Progenitor cell of endocrine pancreas (in vitro differentiated cells): Measurements from ENCODE around the gene KRTAP3-3. TPM values are rescaled to one million over a fixed set of nuclear protein-coding genes. Genes with fewer than 3 reads are reported as not detected.

Source experiments
- DNase-seq: peaks from one replicate; pipeline ENCODE4 v3.0.0; 2021; ENCODE audit warnings: low spot score; ENCODE audit not compliant: unreplicated experiment
- H3K27ac Mint-ChIP-seq: 2 replicates; pipeline ENCODE4 v1.8.0; 2021; ENCODE audit warnings: mild to moderate bottlenecking, moderate library complexity, mixed read lengths
- H3K27me3 Mint-ChIP-seq: 2 replicates; pipeline ENCODE4 v1.8.0; 2021; ENCODE audit warnings: mixed read lengths
- H3K36me3 Mint-ChIP-seq: 2 replicates; pipeline ENCODE4 v1.8.0; 2022; ENCODE audit warnings: mixed read lengths; ENCODE audit not compliant: insufficient read depth
- H3K4me1 Mint-ChIP-seq: 2 replicates; pipeline ENCODE4 v1.8.0; 2021; ENCODE audit warnings: low read depth, mixed read lengths
- H3K4me3 Mint-ChIP-seq: 2 replicates; pipeline ENCODE4 v1.8.0; 2021; ENCODE audit warnings: low read depth, mild to moderate bottlenecking, moderate library complexity, mixed read lengths
- H3K9me3 Mint-ChIP-seq: 2 replicates; pipeline ENCODE4 v1.8.0; 2021; ENCODE audit warnings: low read depth, mixed read lengths
- CTCF ChIP-seq: fragments of 200-600 bp; sonication (generic); IDR thresholded peaks from one replicate; pipeline ENCODE4 v1.5.0; 2021; ENCODE audit warnings: antibody characterized with exemption, mild to moderate bottlenecking; ENCODE audit not compliant: unreplicated experiment
- total RNA-seq: library from RNA; stranded (reverse); gene quantifications from 2 replicates; pipeline ENCODE4 v1.2.1, GENCODE V29; 2021

KRTAP3-3 gene
- total RNA-seq, 1 donor from 2014 or later: not detected

DNA sequence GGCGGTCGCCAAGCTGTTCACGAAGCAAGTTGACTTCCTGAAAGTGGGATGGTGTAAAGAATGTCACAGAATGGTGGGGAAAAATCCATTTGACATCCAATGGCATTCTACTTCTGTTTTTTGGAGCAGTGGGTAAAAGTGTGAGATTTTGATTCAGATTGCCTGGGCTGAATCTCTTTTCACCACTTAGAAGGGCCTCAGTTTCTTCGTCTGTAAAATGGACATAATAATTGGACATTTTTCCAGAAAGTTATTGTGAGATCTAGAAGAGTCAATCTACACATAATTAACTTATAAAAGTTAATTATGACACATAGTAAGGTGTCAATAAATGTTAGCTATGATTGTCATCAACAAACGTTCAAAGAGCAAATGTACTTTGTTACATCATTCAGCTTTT is 12.8 kb downstream of the KRTAP3-3 start:
- H3K36me3 Mint-ChIP-seq: no peaks in the 10 kb centered on the region
- no peak for DNase-seq
- no peak for TF ChIP-seq CTCF
- no peaks in the 10 kb centered on the region for H3K9me3 Mint-ChIP-seq
- H3K27ac Mint-ChIP-seq: no peak overlapping the region
- peaks cover 4% of the 10 kb centered on the region for H3K4me1 Mint-ChIP-seq
- H3K27me3 Mint-ChIP-seq: no peaks in the 10 kb centered on the region
- H3K4me3 Mint-ChIP-seq: no peak overlapping the region

- Mint-ChIP-seq H3K27ac (no peak overlapping the region), H3K36me3 (no peaks in the 10 kb centered on the region), H3K4me1 (peaks cover 4% of the 10 kb centered on the region), H3K9me3 (no peaks in the 10 kb centered on the region), H3K27me3 (no peaks in the 10 kb centered on the region), H3K4me3 (no peak overlapping the region)
- no peak for DNase-seq
- no peak for TF ChIP-seq CTCF
Observed at GRCh38 chr17:40980596-40980995, 13.4 kb downstream of the KRTAP3-3 start.

DNA sequence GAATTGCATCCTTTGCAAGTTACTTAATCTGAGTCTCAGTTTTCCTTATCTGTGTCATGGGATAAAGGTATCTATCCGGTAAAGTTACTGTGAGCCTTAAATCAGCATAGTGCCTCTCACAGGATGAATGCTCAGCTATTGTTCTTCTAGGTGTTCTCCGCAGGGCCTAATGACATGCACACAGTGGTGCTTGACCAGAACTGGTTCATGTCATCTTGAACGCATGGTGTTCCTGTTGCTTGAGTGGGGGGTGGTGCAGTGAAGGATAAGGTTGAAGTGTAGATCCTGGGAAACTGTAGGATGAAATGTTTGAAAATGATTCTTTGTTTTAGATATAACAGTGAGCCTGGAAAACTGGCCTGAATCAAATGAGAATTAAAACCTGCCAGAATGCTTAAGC is 13.8 kb downstream of the KRTAP3-3 start:
- H3K36me3 Mint-ChIP-seq: no peaks in the 10 kb centered on the region
- H3K27ac Mint-ChIP-seq: no peak overlapping the region
- DNase-seq: no peak
- no peak overlapping the region for H3K4me3 Mint-ChIP-seq
- H3K9me3 Mint-ChIP-seq: no peaks in the 10 kb centered on the region
- TF ChIP-seq CTCF: no peak
- H3K4me1 Mint-ChIP-seq: peaks cover 4% of the 10 kb centered on the region
- no peaks in the 10 kb centered on the region for H3K27me3 Mint-ChIP-seq

- TF ChIP-seq CTCF: no peak
- no peak overlapping the region for H3K27ac Mint-ChIP-seq
- no peaks in the 10 kb centered on the region for H3K36me3 Mint-ChIP-seq
- no peaks in the 10 kb centered on the region for H3K27me3 Mint-ChIP-seq
- H3K4me1 Mint-ChIP-seq: peaks cover 4% of the 10 kb centered on the region
- no peak overlapping the region for H3K4me3 Mint-ChIP-seq
- no peaks in the 10 kb centered on the region for H3K9me3 Mint-ChIP-seq
- DNase-seq: no peak
Observed at GRCh38 chr17:40978575-40979151, 15.3 kb downstream of the KRTAP3-3 start.

DNA sequence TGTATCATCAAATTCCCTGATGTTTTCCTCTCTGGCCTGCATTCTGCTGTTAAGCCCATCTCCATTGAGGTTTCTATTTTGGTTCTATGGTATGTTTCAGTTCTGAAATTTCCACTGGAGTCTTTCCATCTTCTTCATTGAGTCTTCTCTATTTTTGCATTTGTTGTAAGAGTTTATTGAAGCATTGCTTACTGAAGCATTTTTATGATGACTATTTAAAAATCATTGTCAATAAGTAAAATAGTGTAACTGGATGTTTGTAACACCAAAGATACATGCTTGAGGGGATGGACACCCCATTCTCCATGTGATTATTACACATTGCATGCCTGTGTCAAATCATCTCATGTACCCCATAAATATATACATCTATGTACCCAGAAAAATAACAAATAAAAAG is 18.4 kb downstream of the KRTAP3-3 start:
- Mint-ChIP-seq H3K36me3 (no peaks in the 10 kb centered on the region), H3K27me3 (no peaks in the 10 kb centered on the region)

More for the DNA sequence above, 18.4 kb downstream of the KRTAP3-3 start:
- TF ChIP-seq CTCF: no peak
- no peak overlapping the region for H3K4me3 Mint-ChIP-seq
- no peak for DNase-seq
- H3K9me3 Mint-ChIP-seq: no peaks in the 10 kb centered on the region
- no peak overlapping the region for H3K27ac Mint-ChIP-seq
- peaks cover 6% of the 10 kb centered on the region for H3K4me1 Mint-ChIP-seq
